ENCODE results near the gene USP28. TPM values are rescaled to one million over a fixed set of nuclear protein-coding genes. Genes with fewer than 3 reads are reported as not detected.
"Not testable (repeated sequence)": the region's sequence is repeated elsewhere in the genome, so short reads cannot be mapped to it uniquely, and the experiment has no call there.

Gene USP28
- total RNA-seq, 1 experiment from 2014 or later: 45.6 TPM

- H3K4me1 ChIP-seq (ENCODE audit: low read length): no peaks in the 10 kb centered on the region
- no peak overlapping the region for H3K4me2 ChIP-seq (ENCODE audit: low read depth, low read length, poor library complexity, severe bottlenecking)
- H3K27ac ChIP-seq (ENCODE audit: low read length): no peak overlapping the region
- H4K20me1 ChIP-seq (ENCODE audit: insufficient read depth, low read depth, low read length): no peaks in the 10 kb centered on the region
- no peaks in the 10 kb centered on the region for H3K27me3 ChIP-seq (ENCODE audit: low read length)
- H3K36me3 ChIP-seq (ENCODE audit: insufficient read depth, low read length): no peaks in the 10 kb centered on the region
- DNase-seq: no peak
- no peak overlapping the region for H2AFZ ChIP-seq (ENCODE audit: low read length)
- no peaks in the 10 kb centered on the region for H3K9me2 ChIP-seq (replicated peaks; ENCODE audit: insufficient read depth, low read length)
- H3K79me2 ChIP-seq (ENCODE audit: low read length): no peaks in the 10 kb centered on the region
- H3K9ac ChIP-seq (ENCODE audit: low read length): no peak overlapping the region
- no peak overlapping the region for H3K4me3 ChIP-seq (ENCODE audit: low read length)
- H3K9me3 ChIP-seq (ENCODE audit: low read length): no peaks in the 10 kb centered on the region
Observed at GRCh38 chr11:113789675-113790320, 85.6 kb downstream of the USP28 start.

- DNase-seq; H3K9ac ChIP-seq (ENCODE audit: low read length); H3K4me1 ChIP-seq (ENCODE audit: low read length); H3K4me2 ChIP-seq (ENCODE audit: low read depth, low read length, poor library complexity, severe bottlenecking); H3K27me3 ChIP-seq (ENCODE audit: low read length); H2AFZ ChIP-seq (ENCODE audit: low read length); H3K9me3 ChIP-seq (ENCODE audit: low read length); H3K4me3 ChIP-seq (ENCODE audit: low read length); H3K9me2 ChIP-seq (replicated peaks; ENCODE audit: insufficient read depth, low read length); H3K79me2 ChIP-seq (ENCODE audit: low read length); H3K27ac ChIP-seq (ENCODE audit: low read length); H3K36me3 ChIP-seq (ENCODE audit: insufficient read depth, low read length); H4K20me1 ChIP-seq (ENCODE audit: insufficient read depth, low read depth, low read length): not testable (repeated sequence)
Observed at GRCh38 chr11:113789016-113789415, 86.4 kb downstream of the USP28 start.

GRCh38 chr11:113782134-113782533 lies 93.2 kb downstream of the USP28 start:
- no peak overlapping the region for H3K4me3 ChIP-seq (ENCODE audit: low read length)
- no peaks in the 10 kb centered on the region for H3K79me2 ChIP-seq (ENCODE audit: low read length)

GRCh38 chr11:113781682-113782081 lies 93.7 kb downstream of the USP28 start:
- Histone ChIP-seq H3K4me3 (ENCODE audit: low read length) (no peak overlapping the region), H3K9me3 (ENCODE audit: low read length) (no peaks in the 10 kb centered on the region), H3K9me2 (replicated peaks; ENCODE audit: insufficient read depth, low read length) (no peaks in the 10 kb centered on the region), H4K20me1 (ENCODE audit: insufficient read depth, low read depth, low read length) (no peaks in the 10 kb centered on the region), H3K36me3 (ENCODE audit: insufficient read depth, low read length) (no peaks in the 10 kb centered on the region), H2AFZ (ENCODE audit: low read length) (no peak overlapping the region), H3K27me3 (ENCODE audit: low read length) (no peaks in the 10 kb centered on the region), H3K9ac (ENCODE audit: low read length) (no peak overlapping the region), H3K4me2 (ENCODE audit: low read depth, low read length, poor library complexity, severe bottlenecking) (no peak overlapping the region), H3K27ac (ENCODE audit: low read length) (no peak overlapping the region), H3K4me1 (ENCODE audit: low read length) (no peaks in the 10 kb centered on the region), H3K79me2 (ENCODE audit: low read length) (no peaks in the 10 kb centered on the region)
- DNase-seq: no peak

More at GRCh38 chr11:113782134-113782533, 93.2 kb downstream of the USP28 start:
- Histone ChIP-seq H3K27me3 (ENCODE audit: low read length) (no peaks in the 10 kb centered on the region), H3K9me3 (ENCODE audit: low read length) (no peaks in the 10 kb centered on the region), H4K20me1 (ENCODE audit: insufficient read depth, low read depth, low read length) (no peaks in the 10 kb centered on the region), H3K9ac (ENCODE audit: low read length) (no peak overlapping the region), H2AFZ (ENCODE audit: low read length) (no peak overlapping the region), H3K27ac (ENCODE audit: low read length) (no peak overlapping the region), H3K9me2 (replicated peaks; ENCODE audit: insufficient read depth, low read length) (no peaks in the 10 kb centered on the region), H3K36me3 (ENCODE audit: insufficient read depth, low read length) (no peaks in the 10 kb centered on the region), H3K4me1 (ENCODE audit: low read length) (no peaks in the 10 kb centered on the region), H3K4me2 (ENCODE audit: low read depth, low read length, poor library complexity, severe bottlenecking) (no peak overlapping the region)
- DNase-seq: no peak

GRCh38 chr11:113779496-113779895 lies 95.9 kb downstream of the USP28 start, which contains the start of gene CLDN25:
TSS of gene CLDN25 (plus strand) at chr11:113779796. CDS start at chr11:113779796, 0 bp downstream.
- Histone ChIP-seq H3K27ac (ENCODE audit: low read length) (no peak within 1 kb of the TSS), H4K20me1 (ENCODE audit: insufficient read depth, low read depth, low read length) (no peaks in the 10 kb centered on the region), H3K36me3 (ENCODE audit: insufficient read depth, low read length) (no peaks in the 10 kb centered on the region), H3K4me1 (ENCODE audit: low read length) (peaks cover 14% of the 10 kb centered on the region), H3K4me2 (ENCODE audit: low read depth, low read length, poor library complexity, severe bottlenecking) (no peak within 1 kb of the TSS), H3K9ac (ENCODE audit: low read length) (no peak within 1 kb of the TSS), H3K79me2 (ENCODE audit: low read length) (no peaks in the 10 kb centered on the region), H3K27me3 (ENCODE audit: low read length) (no peaks in the 10 kb centered on the region), H3K9me3 (ENCODE audit: low read length) (no peaks in the 10 kb centered on the region), H3K9me2 (replicated peaks; ENCODE audit: insufficient read depth, low read length) (no peaks in the 10 kb centered on the region), H2AFZ (ENCODE audit: low read length) (no peak within 1 kb of the TSS), H3K4me3 (ENCODE audit: low read length) (no peak within 1 kb of the TSS)
- DNase-seq: no peak

GRCh38 chr11:113778111-113778910 lies 97.1 kb downstream of the USP28 start:
- Histone ChIP-seq H3K9me2 (replicated peaks; ENCODE audit: insufficient read depth, low read length) (no peaks in the 10 kb centered on the region), H3K4me1 (ENCODE audit: low read length) (peaks cover 19% of the 10 kb centered on the region), H2AFZ (ENCODE audit: low read length) (no peak overlapping the region), H3K9ac (ENCODE audit: low read length) (no peak overlapping the region), H3K27me3 (ENCODE audit: low read length) (no peaks in the 10 kb centered on the region), H3K36me3 (ENCODE audit: insufficient read depth, low read length) (no peaks in the 10 kb centered on the region), H3K4me2 (ENCODE audit: low read depth, low read length, poor library complexity, severe bottlenecking) (no peak overlapping the region), H4K20me1 (ENCODE audit: insufficient read depth, low read depth, low read length) (no peaks in the 10 kb centered on the region), H3K9me3 (ENCODE audit: low read length) (no peaks in the 10 kb centered on the region), H3K4me3 (ENCODE audit: low read length) (no peak overlapping the region), H3K79me2 (ENCODE audit: low read length) (peaks cover 2% of the 10 kb centered on the region), H3K27ac (ENCODE audit: low read length) (no peak overlapping the region)
- no peak for DNase-seq

GRCh38 chr11:113774174-113774503 lies 101.2 kb downstream of the USP28 start:
- no peaks in the 10 kb centered on the region for H3K9me2 ChIP-seq (replicated peaks; ENCODE audit: insufficient read depth, low read length)
- H3K9ac ChIP-seq (ENCODE audit: low read length): peak overlapping the region; percentile 18; the same call in 1 of the 2 replicates
- peaks cover 25% of the 10 kb centered on the region for H3K79me2 ChIP-seq (ENCODE audit: low read length)
- H3K36me3 ChIP-seq (ENCODE audit: insufficient read depth, low read length): no peaks in the 10 kb centered on the region
- H3K4me3 ChIP-seq (ENCODE audit: low read length): peak overlapping the region; percentile 77
- H3K4me1 ChIP-seq (ENCODE audit: low read length): peaks cover 27% of the 10 kb centered on the region
- H4K20me1 ChIP-seq (ENCODE audit: insufficient read depth, low read depth, low read length): no peaks in the 10 kb centered on the region
- H3K4me2 ChIP-seq (ENCODE audit: low read depth, low read length, poor library complexity, severe bottlenecking): peak overlapping the region; percentile 52
- DNase-seq: no peak
- no peak overlapping the region for H3K27ac ChIP-seq (ENCODE audit: low read length)
- H3K9me3 ChIP-seq (ENCODE audit: low read length): no peaks in the 10 kb centered on the region
- H3K27me3 ChIP-seq (ENCODE audit: low read length): no peaks in the 10 kb centered on the region
- peak overlapping the region; percentile 30; the same call in 1 of the 2 replicates for H2AFZ ChIP-seq (ENCODE audit: low read length)

- H3K4me2 ChIP-seq (ENCODE audit: low read depth, low read length, poor library complexity, severe bottlenecking): peak within 1 kb of the TSS; percentile 62
- peak; percentile 94 for DNase-seq
- no peaks in the 10 kb centered on the region for H4K20me1 ChIP-seq (ENCODE audit: insufficient read depth, low read depth, low read length)
- H3K9me3 ChIP-seq (ENCODE audit: low read length): no peaks in the 10 kb centered on the region
- no peak within 1 kb of the TSS for H3K27ac ChIP-seq (ENCODE audit: low read length)
- H3K79me2 ChIP-seq (ENCODE audit: low read length): peaks cover 28% of the 10 kb centered on the region
- no peaks in the 10 kb centered on the region for H3K36me3 ChIP-seq (ENCODE audit: insufficient read depth, low read length)
- H3K27me3 ChIP-seq (ENCODE audit: low read length): no peaks in the 10 kb centered on the region
- H3K9ac ChIP-seq (ENCODE audit: low read length): peak within 1 kb of the TSS; percentile 76
- H3K4me3 ChIP-seq (ENCODE audit: low read length): peak within 1 kb of the TSS; percentile 77
- peak within 1 kb of the TSS; percentile 30; the same call in 1 of the 2 replicates for H2AFZ ChIP-seq (ENCODE audit: low read length)
- no peaks in the 10 kb centered on the region for H3K9me2 ChIP-seq (replicated peaks; ENCODE audit: insufficient read depth, low read length)
- H3K4me1 ChIP-seq (ENCODE audit: low read length): peaks cover 27% of the 10 kb centered on the region
Observed at GRCh38 chr11:113773416-113774173, 101.8 kb downstream of the USP28 start, which contains the start of gene ZW10. TSS of gene ZW10 (minus strand) at chr11:113773692. CDS start at chr11:113773666, 26 bp downstream.
